T-helper 1 cell treated with Interleukin-12 subunit alpha and Interleukin-12 subunit beta and Interleukin-4 antibody, amounts not matched to agents 30 μg/mL and 1 μg/mL, for 36 hours (primary cell): ENCODE data around the gene NANP.
"Not testable (repeated sequence)": the region's sequence is repeated elsewhere in the genome, so short reads cannot be mapped to it uniquely, and the experiment has no call there.

ENCODE experiments used
- H3K27ac Mint-ChIP-seq: one replicate; pipeline ENCODE4 v1.8.0; 2021; ENCODE audit warnings: mild to moderate bottlenecking, mixed read lengths
- H3K27me3 Mint-ChIP-seq: one replicate; pipeline ENCODE4 v1.8.0; 2021; ENCODE audit warnings: low read depth, mixed read lengths
- H3K36me3 Mint-ChIP-seq: one replicate; pipeline ENCODE4 v1.8.0; 2021; ENCODE audit warnings: low read depth, mixed read lengths
- H3K4me1 Mint-ChIP-seq: one replicate; pipeline ENCODE4 v1.8.0; 2021; ENCODE audit warnings: low read depth, mixed read lengths
- H3K4me3 Mint-ChIP-seq: one replicate; pipeline ENCODE4 v1.8.0; 2021; ENCODE audit warnings: mild to moderate bottlenecking, moderate library complexity, mixed read lengths
- H3K9me3 Mint-ChIP-seq: one replicate; pipeline ENCODE4 v1.8.0; 2021; ENCODE audit warnings: mixed read lengths

Gene NANP

GRCh38 chr20:25624500-25624939 is 706 bp upstream of the NANP start:
- Mint-ChIP-seq H3K4me1 (peaks cover 27% of the 10 kb centered on the region), H3K9me3 (peaks cover 22% of the 10 kb centered on the region)

GRCh38 chr20:25623225-25623735 is 534 bp downstream of the NANP start:
- peaks cover 11% of the 10 kb centered on the region for H3K9me3 Mint-ChIP-seq
- H3K4me1 Mint-ChIP-seq = peaks cover 28% of the 10 kb centered on the region
- peaks cover 9% of the 10 kb centered on the region for H3K36me3 Mint-ChIP-seq
- peak overlapping the region; percentile 93 for H3K27ac Mint-ChIP-seq
- H3K27me3 Mint-ChIP-seq = no peaks in the 10 kb centered on the region
- peak overlapping the region; percentile 90 for H3K4me3 Mint-ChIP-seq

More at GRCh38 chr20:25624500-25624939, 706 bp upstream of the NANP start:
- Mint-ChIP-seq H3K36me3 (peaks cover 12% of the 10 kb centered on the region), H3K4me3 (peak overlapping the region; percentile 90), H3K27me3 (no peaks in the 10 kb centered on the region), H3K27ac (peak overlapping the region; percentile 93)

GRCh38 chr20:25622450-25623224 is 1.2 kb downstream of the NANP start:
- Mint-ChIP-seq H3K27ac (peak overlapping the region; percentile 72), H3K36me3 (peaks cover 5% of the 10 kb centered on the region), H3K27me3 (no peaks in the 10 kb centered on the region), H3K4me3 (peak overlapping the region; percentile 90), H3K9me3 (peaks cover 6% of the 10 kb centered on the region), H3K4me1 (peaks cover 28% of the 10 kb centered on the region)

GRCh38 chr20:25622049-25622448 is 1.8 kb downstream of the NANP start:
- peak overlapping the region; percentile 90 for H3K4me3 Mint-ChIP-seq
- H3K9me3 Mint-ChIP-seq = peaks cover 6% of the 10 kb centered on the region
- no peaks in the 10 kb centered on the region for H3K27me3 Mint-ChIP-seq
- peaks cover 5% of the 10 kb centered on the region for H3K36me3 Mint-ChIP-seq
- H3K27ac Mint-ChIP-seq = no peak overlapping the region
- H3K4me1 Mint-ChIP-seq = peaks cover 28% of the 10 kb centered on the region

GRCh38 chr20:25619514-25619913 is 4.3 kb downstream of the NANP start:
- Mint-ChIP-seq H3K9me3 (no peaks in the 10 kb centered on the region), H3K27ac (no peak overlapping the region), H3K27me3 (no peaks in the 10 kb centered on the region), H3K4me1 (peaks cover 26% of the 10 kb centered on the region), H3K36me3 (peaks cover 3% of the 10 kb centered on the region), H3K4me3 (no peak overlapping the region)

GRCh38 chr20:25608774-25609173 is 15.0 kb downstream of the NANP start:
- peaks cover 2% of the 10 kb centered on the region for H3K4me1 Mint-ChIP-seq
- H3K4me3 Mint-ChIP-seq = no peak overlapping the region
- H3K27me3 Mint-ChIP-seq = no peaks in the 10 kb centered on the region

GRCh38 chr20:25606094-25606695 is 17.6 kb downstream of the NANP start:
- Mint-ChIP-seq H3K4me1 (peaks cover 11% of the 10 kb centered on the region), H3K9me3 (no peaks in the 10 kb centered on the region), H3K4me3 (no peak overlapping the region), H3K27ac (no peak overlapping the region), H3K36me3 (no peaks in the 10 kb centered on the region), H3K27me3 (no peaks in the 10 kb centered on the region)

More at GRCh38 chr20:25608774-25609173, 15.0 kb downstream of the NANP start:
- H3K27ac Mint-ChIP-seq = no peak overlapping the region
- H3K36me3 Mint-ChIP-seq = peaks cover 6% of the 10 kb centered on the region
- H3K9me3 Mint-ChIP-seq = no peaks in the 10 kb centered on the region

- Mint-ChIP-seq H3K36me3 (no peaks in the 10 kb centered on the region), H3K9me3 (no peaks in the 10 kb centered on the region), H3K27ac (no peak overlapping the region), H3K27me3 (no peaks in the 10 kb centered on the region), H3K4me3 (no peak overlapping the region), H3K4me1 (peaks cover 11% of the 10 kb centered on the region)
Measured at GRCh38 chr20:25605148-25605547, 18.7 kb downstream of the NANP start.

- H3K27ac Mint-ChIP-seq = no peak overlapping the region
- peaks cover 11% of the 10 kb centered on the region for H3K4me1 Mint-ChIP-seq
- no peak overlapping the region for H3K4me3 Mint-ChIP-seq
- no peaks in the 10 kb centered on the region for H3K27me3 Mint-ChIP-seq
- H3K36me3 Mint-ChIP-seq = no peaks in the 10 kb centered on the region
- no peaks in the 10 kb centered on the region for H3K9me3 Mint-ChIP-seq
Measured at GRCh38 chr20:25604611-25605010, 19.2 kb downstream of the NANP start.

GRCh38 chr20:25602914-25603309 is 20.9 kb downstream of the NANP start:
- not testable (repeated sequence) for H3K9me3 Mint-ChIP-seq, H3K36me3 Mint-ChIP-seq, H3K4me3 Mint-ChIP-seq, H3K4me1 Mint-ChIP-seq, H3K27me3 Mint-ChIP-seq
- H3K27ac Mint-ChIP-seq = peak overlapping the region; percentile 14

GRCh38 chr20:25602191-25602913 is 21.5 kb downstream of the NANP start:
- H3K4me1 Mint-ChIP-seq, H3K27ac Mint-ChIP-seq, H3K27me3 Mint-ChIP-seq, H3K36me3 Mint-ChIP-seq, H3K9me3 Mint-ChIP-seq, H3K4me3 Mint-ChIP-seq: not testable (repeated sequence)

- no peaks in the 10 kb centered on the region for H3K36me3 Mint-ChIP-seq
- no peaks in the 10 kb centered on the region for H3K9me3 Mint-ChIP-seq
- H3K27me3 Mint-ChIP-seq = peaks cover 2% of the 10 kb centered on the region
- no peak overlapping the region for H3K4me3 Mint-ChIP-seq
- peaks cover 9% of the 10 kb centered on the region for H3K4me1 Mint-ChIP-seq
- H3K27ac Mint-ChIP-seq = no peak overlapping the region
Measured at GRCh38 chr20:25601659-25602058, 22.2 kb downstream of the NANP start.

GRCh38 chr20:25600632-25601031 is 23.2 kb downstream of the NANP start:
- Mint-ChIP-seq H3K27ac (no peak overlapping the region), H3K4me3 (no peak overlapping the region), H3K4me1 (peaks cover 9% of the 10 kb centered on the region), H3K9me3 (no peaks in the 10 kb centered on the region), H3K27me3 (peaks cover 5% of the 10 kb centered on the region), H3K36me3 (no peaks in the 10 kb centered on the region)

- H3K27me3 Mint-ChIP-seq = peaks cover 10% of the 10 kb centered on the region
- no peak overlapping the region for H3K27ac Mint-ChIP-seq
- no peak overlapping the region for H3K4me3 Mint-ChIP-seq
- H3K36me3 Mint-ChIP-seq = no peaks in the 10 kb centered on the region
- H3K9me3 Mint-ChIP-seq = no peaks in the 10 kb centered on the region
- no peaks in the 10 kb centered on the region for H3K4me1 Mint-ChIP-seq
Measured at GRCh38 chr20:25592135-25592852, 31.5 kb downstream of the NANP start.
